IMR-90 (cell line): Measurements from ENCODE around the gene GALNT13. TPM values are rescaled to one million over a fixed set of nuclear protein-coding genes. Genes with fewer than 3 reads are reported as not detected.

Experiments
- ATAC-seq: fragments of 200-7000 bp; cut with Tn5 transposase; 2 replicates; pipeline ENCODE4 v1.9.1; 2020; ENCODE audit warnings: low read depth, mild to moderate bottlenecking, moderate library complexity
- BruUV-seq: library from RNA; stranded (reverse); fragments of 400-500 nt; replicated peaks from 2 replicates; lab custom pipeline; 2021; lab: Mats Ljungman, UMichigan
- CTCF ChIA-PET: fragments of 300-600 bp; formaldehyde crosslinking; extraction: SDS; loops from one replicate; lab custom pipeline; 2021; ENCODE audit warnings: antibody characterized with exemption; lab: Yijun Ruan, JAX
- POLR2A ChIA-PET: fragments of 300-600 bp; sonication (Branson Sonifier 250); formaldehyde crosslinking; loops from one replicate; lab custom pipeline; 2022; ENCODE audit warnings: antibody characterized with exemption; ENCODE audit not compliant: unreplicated experiment; lab: Charles Lee
- DNase-seq: peaks from one replicate; pipeline ENCODE4 v3.0.0; 2013
- H2AFZ ChIP-seq: replicated peaks from 2 replicates; pipeline ENCODE3; 2013; ENCODE audit warnings: low read length, mild to moderate bottlenecking; ENCODE audit not compliant: poor library complexity
- H2AK5ac ChIP-seq: 2 replicates; pipeline ENCODE4 v1.6.1; 2013; ENCODE audit warnings: low read depth, low read length, inconsistent platforms
- H2AK9ac ChIP-seq: replicated peaks from 2 replicates; pipeline ENCODE3; 2013; ENCODE audit warnings: mild to moderate bottlenecking, low read depth, low read length, moderate library complexity; ENCODE audit not compliant: poor library complexity
- H2BK120ac ChIP-seq: 2 replicates; pipeline ENCODE4 v1.6.1; 2013; ENCODE audit warnings: low read depth, low read length, inconsistent platforms
- H2BK15ac ChIP-seq: 3 replicates; pipeline ENCODE4 v1.6.1; 2013; ENCODE audit warnings: low read depth, low read length, inconsistent platforms
- H2BK20ac ChIP-seq: 2 replicates; pipeline ENCODE4 v1.6.1; 2013; ENCODE audit warnings: low read depth, mild to moderate bottlenecking, inconsistent platforms, low read length, moderate library complexity
- H2BK5ac ChIP-seq: 2 replicates; pipeline ENCODE4 v1.6.1; 2013; ENCODE audit warnings: mild to moderate bottlenecking, low read depth, low read length, inconsistent platforms; ENCODE audit not compliant: poor library complexity, severe bottlenecking
- H3K14ac ChIP-seq: replicated peaks from 2 replicates; pipeline ENCODE4 v1.6.1; 2013; ENCODE audit warnings: low read depth, low read length, inconsistent platforms
- H3K18ac ChIP-seq: 2 replicates; pipeline ENCODE4 v1.6.1; 2013; ENCODE audit warnings: low read depth, low read length, control low read depth
- H3K23ac ChIP-seq: 2 replicates; pipeline ENCODE4 v1.6.1; 2013; ENCODE audit warnings: low read depth, low read length, inconsistent platforms
- H3K27ac ChIP-seq: 2 replicates; pipeline ENCODE4 v1.5.1; 2013; ENCODE audit warnings: mild to moderate bottlenecking, control low read depth, low read length; ENCODE audit not compliant: insufficient read depth
- H3K27me3 ChIP-seq: 2 replicates; pipeline ENCODE4 v1.6.1; 2013; ENCODE audit warnings: low read length; ENCODE audit not compliant: control insufficient read depth, insufficient read depth
- H3K36me3 ChIP-seq: 2 replicates; pipeline ENCODE4 v1.6.1; 2013; ENCODE audit warnings: low read length, mixed read lengths; ENCODE audit not compliant: control insufficient read depth, insufficient read depth
- H3K4ac ChIP-seq: 2 replicates; pipeline ENCODE4 v1.6.1; 2013; ENCODE audit warnings: low read depth, low read length, inconsistent platforms
- H3K4me1 ChIP-seq: 2 replicates; pipeline ENCODE4 v1.6.1; 2013; ENCODE audit warnings: low read length, mixed read lengths; ENCODE audit not compliant: control insufficient read depth, insufficient read depth
- H3K4me2 ChIP-seq: 2 replicates; pipeline ENCODE4 v1.6.1; 2013; ENCODE audit warnings: low read depth, mild to moderate bottlenecking, control low read depth, low read length, moderate library complexity
- H3K4me3 ChIP-seq: 2 replicates; pipeline ENCODE4 v1.5.1; 2013; ENCODE audit warnings: low read depth, mild to moderate bottlenecking, control low read depth, low read length, moderate library complexity; ENCODE audit not compliant: insufficient read depth
- H3K56ac ChIP-seq: 2 replicates; pipeline ENCODE4 v1.6.1; 2013; ENCODE audit warnings: low read length, inconsistent platforms; ENCODE audit not compliant: insufficient read depth; ENCODE audit errors: extremely low read depth
- H3K79me1 ChIP-seq, 2 experiments: 2 replicates each; pipeline ENCODE4 v1.6.1; 2013; ENCODE audit warnings: low read length in 2 of 2, inconsistent platforms in 1 of 2, low read depth in 1 of 2
- H3K9ac ChIP-seq: 2 replicates; pipeline ENCODE4 v1.6.1; 2013; ENCODE audit warnings: low read depth, low read length, control low read depth
- H3K9me1 ChIP-seq: 2 replicates; pipeline ENCODE4 v1.6.1; 2013; ENCODE audit warnings: low read length, inconsistent platforms; ENCODE audit not compliant: insufficient read depth
- H3K9me3 ChIP-seq: 2 replicates; pipeline ENCODE4 v1.6.1; 2013; ENCODE audit warnings: low read length; ENCODE audit not compliant: control insufficient read depth, insufficient read depth
- H4K20me1 ChIP-seq: 2 replicates; pipeline ENCODE4 v1.6.1; 2013; ENCODE audit warnings: low read length, inconsistent platforms; ENCODE audit not compliant: insufficient read depth
- H4K5ac ChIP-seq: 2 replicates; pipeline ENCODE4 v1.6.1; 2013; ENCODE audit warnings: mild to moderate bottlenecking, low read depth, low read length, control low read depth
- H4K8ac ChIP-seq, 2 experiments: 2 replicates each; pipeline ENCODE4 v1.6.1; 2013; ENCODE audit warnings: low read depth in 2 of 2, low read length in 2 of 2, control low read depth in 1 of 2, inconsistent platforms in 1 of 2
- H4K91ac ChIP-seq: 2 replicates; pipeline ENCODE4 v1.6.1; 2013; ENCODE audit warnings: low read depth, low read length, inconsistent platforms; ENCODE audit not compliant: insufficient read depth
- RAD21 ChIP-seq: IDR thresholded peaks from 2 replicates; pipeline ENCODE4 v1.6.1; 2012; ENCODE audit warnings: low read length, improper control_type of control experiment
- WGBS, 2 experiments: methylation state at CpG; one replicate each; pipeline versions ENCODE4 v1.1.5 to v1.1.7; 2013; ENCODE audit warnings: missing lambda C conversion rate in 2 of 2; ENCODE audit not compliant: insufficient read length in 1 of 2; ENCODE audit errors: extremely low coverage in 2 of 2; 5-methylcytosine and 5-hydroxymethylcytosine counted together
- dilution Hi-C: fragments of 300-500 bp; cut with HindIII; formaldehyde crosslinking; loops from one replicate; pipeline ENCODE4 v1.14.3; 2018; ENCODE audit warnings: low sequenced_read_pairs; ENCODE audit not compliant: unreplicated experiment
- in situ Hi-C: fragments of 300-500 bp; cut with MboI; formaldehyde crosslinking; loops from 3 replicates; pipeline ENCODE4 v1.14.3; 2019; ENCODE audit warnings: low sequenced_read_pairs, inconsistent platforms, mixed read lengths
- intact Hi-C: fragments of 100-400 bp; cut with micrococcal nuclease; formaldehyde crosslinking; loops from 2 replicates; pipeline ENCODE4 v1.10.0; 2022
- polyA plus RNA-seq, 3 experiments: library from polyadenylated mRNA; depleted of rRNA; stranded (reverse); fragments of >200 nt; gene quantifications; 2 replicates each; pipeline ENCODE4 v1.2.3, GENCODE V29; 2012; ENCODE audit warnings: low replicate concordance in 1 of 3
- total RNA-seq: library from RNA; depleted of rRNA; stranded (reverse); fragments of >200 nt; gene quantifications from 2 replicates; pipeline ENCODE4 v1.2.3, GENCODE V29; 2012

GALNT13 gene
- total and polyA plus RNA-seq, 2 of the 4 experiments (the other 2 are of a cell fraction) = 0.03 TPM; not detected in 1

GRCh38 chr2:154029504-154029903 is 157.8 kb downstream of the GALNT13 start:
- H4K91ac ChIP-seq = no peak overlapping the region
- H2BK5ac ChIP-seq = no peak overlapping the region
- TF ChIP-seq RAD21 = no peak
- no peaks in the 10 kb centered on the region for H3K79me1 ChIP-seq
- no peak overlapping the region for H2AFZ ChIP-seq
- intact Hi-C loops (no loop called here), in situ Hi-C loops (no loop called here), dilution Hi-C loops (no loop called here)
- no peaks in the 10 kb centered on the region for H3K36me3 ChIP-seq
- H2BK20ac ChIP-seq = no peak overlapping the region
- no peak overlapping the region for H2AK5ac ChIP-seq
- ChIA-PET POLR2A (no interaction called here), CTCF (interaction anchor here (0.7 kb wide), 1 partner anchor 126 kb away, joined by 3 read pairs; no protein-coding TSS in a partner anchor)
- DNase-seq (no peak), ATAC-seq (no peak)
- no peak overlapping the region for H3K27ac ChIP-seq
- H3K18ac ChIP-seq = no peak overlapping the region
- no TSS peak for BruUV-seq
- no peaks in the 10 kb centered on the region for H3K27me3 ChIP-seq
- H3K4me1 ChIP-seq = no peaks in the 10 kb centered on the region
- peaks cover 3% of the 10 kb centered on the region; the same call in 1 of the 2 replicates for H3K9me3 ChIP-seq
- H3K9ac ChIP-seq = no peak overlapping the region
- no peak overlapping the region for H3K23ac ChIP-seq
- no peak overlapping the region for H2AK9ac ChIP-seq
- no peak overlapping the region for H4K8ac ChIP-seq
- no peak overlapping the region for H3K4me2 ChIP-seq
- H2BK15ac ChIP-seq = no peak overlapping the region
- no peak overlapping the region for H3K4ac ChIP-seq
- no peak overlapping the region for H3K14ac ChIP-seq
- no peak overlapping the region for H4K5ac ChIP-seq
- H3K9me1 ChIP-seq = no peaks in the 10 kb centered on the region
- no peak overlapping the region for H2BK120ac ChIP-seq
- H3K4me3 ChIP-seq = no peak overlapping the region
- H3K56ac ChIP-seq = no peak overlapping the region
- H4K20me1 ChIP-seq = no peaks in the 10 kb centered on the region
- WGBS, 2 experiments = no CpG with 5 or more reads among the region's 3 CpGs
